K562 (cell line): Measurements from ENCODE around the gene CLDN7. TPM values are rescaled to one million over a fixed set of nuclear protein-coding genes. Genes with fewer than 3 reads are reported as not detected.

Experiments used
- ATAC-seq: fragments of 200-7000 bp; cut with Tn5 transposase; 3 replicates; pipeline ENCODE4 v1.9.1; 2020; ENCODE audit warnings: moderate library complexity
- BruUV-seq: library from RNA; stranded (reverse); fragments of 400-500 nt; replicated peaks from 2 replicates; lab custom pipeline; 2021; lab: Mats Ljungman, UMichigan
- CTCF ChIA-PET: fragments of 300-600 bp; formaldehyde crosslinking; extraction: SDS; loops from one replicate; lab custom pipeline; 2021; ENCODE audit warnings: low intra/inter-chr PET ratio; lab: Yijun Ruan, JAX
- POLR2A ChIA-PET: fragments of 300-600, 350-650 bp; sonication (Branson Sonifier 250); formaldehyde crosslinking; extraction: SDS; loops from one replicate; lab custom pipeline; 2021; ENCODE audit warnings: antibody characterized with exemption, inconsistent platforms; lab: Yijun Ruan, JAX
- DNase-seq, 4 experiments: peaks; one replicate each; pipeline versions ENCODE4 v3.0.0 to v3.0.0-alpha.2; 2011 to 2018; ENCODE audit warnings: low spot score in 3 of 4, mixed read lengths in 3 of 4; ENCODE audit errors: extremely low read depth in 1 of 4
- FAIRE-seq: peaks from 2 replicates; lab custom pipeline; 2011; peaks lifted over from hg19 to GRCh38; lab: Jason Lieb, UNC
- H2AFZ ChIP-seq: 2 replicates; pipeline ENCODE4 v1.6.0; 2011; ENCODE audit warnings: low read depth, low read length, control low read depth, inconsistent platforms
- H3K27ac ChIP-seq: fragments of 200-600 bp; 3 replicates; pipeline ENCODE4 v1.8.0; 2011; ENCODE audit warnings: low read depth, mild to moderate bottlenecking, control low read depth, inconsistent platforms, low read length, moderate library complexity, mixed read lengths; ENCODE audit errors: extremely low read depth
- H3K27me3 ChIP-seq, 2 experiments: fragments of 300-600 bp in 1 of 2; 2 replicates in 1 of 2; 3 replicates in 1 of 2; pipeline versions ENCODE4 v1.6.0 to v1.8.0; 2011; ENCODE audit warnings: inconsistent platforms in 2 of 2, low read length in 2 of 2, mild to moderate bottlenecking in 1 of 2, mixed read lengths in 1 of 2, moderate library complexity in 1 of 2; ENCODE audit not compliant: control insufficient read depth in 2 of 2, insufficient read depth in 2 of 2
- H3K36me3 ChIP-seq: fragments of 300-600 bp; 3 replicates; pipeline ENCODE4 v1.8.0; 2011; ENCODE audit warnings: mild to moderate bottlenecking, low read length, inconsistent platforms; ENCODE audit not compliant: control insufficient read depth, insufficient read depth
- H3K4me1 ChIP-seq, 2 experiments: fragments of 200-600 bp in 1 of 2; replicated peaks in 1 of 2; 2 replicates in 1 of 2; 3 replicates in 1 of 2; pipeline versions ENCODE4 v1.5.1 to v1.8.0; 2011; ENCODE audit warnings: inconsistent platforms in 2 of 2, low read length in 2 of 2, mild to moderate bottlenecking in 1 of 2, mixed read lengths in 1 of 2, moderate library complexity in 1 of 2; ENCODE audit not compliant: control insufficient read depth in 2 of 2, insufficient read depth in 2 of 2
- H3K4me2 ChIP-seq: 2 replicates; pipeline ENCODE4 v1.6.1; 2011; ENCODE audit warnings: low read length, control low read depth, inconsistent platforms, mixed read lengths; ENCODE audit not compliant: insufficient read depth
- H3K4me3 ChIP-seq: fragments of 200-600 bp; sonication (generic), shearing (Covaris generic); 2 replicates; pipeline ENCODE4 v1.5.1; 2016; ENCODE audit warnings: control low read depth, inconsistent platforms
- H3K79me2 ChIP-seq: fragments of 200-600 bp; 3 replicates; pipeline ENCODE4 v1.8.0; 2011; ENCODE audit warnings: low read length, inconsistent platforms; ENCODE audit not compliant: control insufficient read depth, insufficient read depth
- H3K9ac ChIP-seq, 2 experiments: 2 replicates each; pipeline versions ENCODE4 v1.6.0 to v1.6.1; 2011; ENCODE audit warnings: low read depth in 2 of 2, low read length in 2 of 2, control low read depth in 1 of 2, inconsistent platforms in 1 of 2, mild to moderate bottlenecking in 1 of 2, mixed read lengths in 1 of 2; ENCODE audit not compliant: insufficient read depth in 1 of 2
- H3K9me1 ChIP-seq: one replicate; pipeline ENCODE4 v1.6.0; 2011; ENCODE audit warnings: inconsistent platforms, mild to moderate bottlenecking, low read length, moderate library complexity; ENCODE audit not compliant: control insufficient read depth, insufficient read depth
- H3K9me3 ChIP-seq: replicated peaks from 2 replicates; pipeline ENCODE4 v1.5.1; 2011; ENCODE audit warnings: low read depth, low read length, inconsistent platforms; ENCODE audit not compliant: control insufficient read depth, insufficient read depth
- H4K20me1 ChIP-seq: replicated peaks from 2 replicates; pipeline ENCODE4 v1.6.1; 2011; ENCODE audit warnings: low read length, inconsistent platforms, mixed read lengths; ENCODE audit not compliant: control insufficient read depth, insufficient read depth
- CAMTA2 ChIP-seq: fragments of 250-450 bp; sonication (Bioruptor Pico); conservative IDR thresholded peaks from 2 replicates; pipeline ENCODE4 v1.5.1; 2022
- CBX8 ChIP-seq: fragments of 200-600 bp; sonication (generic); IDR thresholded peaks from 2 replicates; pipeline ENCODE4 v1.6.1; 2012; ENCODE audit warnings: borderline replicate concordance, mixed run types, low read depth, mild to moderate bottlenecking, moderate library complexity, mixed read lengths, low read length, control low read depth, inconsistent platforms; ENCODE audit not compliant: poor library complexity, severe bottlenecking; ENCODE audit errors: extremely low read depth
- CXXC5 ChIP-seq: fragments of 250-450 bp; sonication (Bioruptor Pico); IDR thresholded peaks from 2 replicates; pipeline ENCODE4 v1.8.0; 2022; ENCODE audit warnings: inconsistent platforms, mild to moderate bottlenecking, moderate library complexity
- EP300 ChIP-seq: IDR thresholded peaks from 2 replicates; pipeline ENCODE4 v1.6.1; 2012; ENCODE audit warnings: low read length, improper control_type of control experiment
- MAFF ChIP-seq: IDR thresholded peaks from 2 replicates; pipeline ENCODE4 v1.6.1; 2012; ENCODE audit warnings: low read length, improper control_type of control experiment
- MBD2 ChIP-seq: sonication (generic); IDR thresholded peaks from 2 replicates; pipeline ENCODE4 v1.6.1; 2016; ENCODE audit warnings: low read depth, borderline replicate concordance
- SMC3 ChIP-seq: conservative IDR thresholded peaks from 2 replicates; pipeline ENCODE4 v1.6.1; 2011; ENCODE audit warnings: low read depth, low read length, improper control_type of control experiment; ENCODE audit not compliant: insufficient read depth
- XRCC5 ChIP-seq: fragments of 200-400 bp; formaldehyde crosslinking; IDR thresholded peaks from 2 replicates; pipeline ENCODE4 v1.6.1; 2017; ENCODE audit warnings: low read depth, mild to moderate bottlenecking, low read length
- ZFPM2 ChIP-seq: fragments of 250-450 bp; sonication (Bioruptor Pico); IDR thresholded peaks from 2 replicates; pipeline ENCODE4 v1.5.1; 2022; ENCODE audit warnings: mild to moderate bottlenecking
- ZNF561 ChIP-seq: fragments of 450-650 bp; formaldehyde crosslinking; conservative IDR thresholded peaks from 2 replicates; pipeline ENCODE4 v1.4.0; 2020; ENCODE audit warnings: mild to moderate bottlenecking, moderate library complexity
- WGBS: fragments of 100-300 bp; shearing (Covaris generic); methylation state at CpG from one replicate; pipeline ENCODE4 v1.1.6; 2016; ENCODE audit warnings: low coverage, mixed read lengths; ENCODE audit not compliant: insufficient coverage; ENCODE audit errors: missing lambda C conversion rate; 5-methylcytosine and 5-hydroxymethylcytosine counted together
- in situ Hi-C: fragments of 300-500 bp; cut with MboI; formaldehyde crosslinking; loops from 4 replicates; pipeline ENCODE4 v1.15.0; 2018; ENCODE audit warnings: inconsistent platforms, mixed read lengths
- intact Hi-C: fragments of 100-400 bp; cut with micrococcal nuclease; formaldehyde crosslinking; loops from 2 replicates; pipeline ENCODE4 v1.14.2; 2022
- polyA plus RNA-seq, 8 experiments: library from polyadenylated mRNA; depleted of rRNA in 4 of 8; stranded (reverse) in 5 of 8; unstranded in 3 of 8; fragments of >200 nt; fragmentation: Nextera tagmentation in 2 of 8; fragmentation: Illumina TruSeq in 1 of 8; extraction: Ambion mirVana in 2 of 8; extraction: Trizol in 1 of 8; gene quantifications; 2 replicates each; pipeline versions ENCODE4 v1.2.1 to v1.2.3, GENCODE V29; 2011 to 2014; ENCODE audit warnings: inconsistent platforms in 1 of 8, missing spikeins in 1 of 8
- total RNA-seq, 7 experiments: library from RNA; depleted of rRNA in 6 of 7; stranded (reverse); fragments of >200 nt in 6 of 7; fragmentation: Illumina TruSeq in 2 of 7; extraction: Trizol in 2 of 7; gene quantifications; 2 replicates each; pipeline versions ENCODE4 v1.2.1 to v1.2.3, GENCODE V29; 2011 to 2021; ENCODE audit warnings: low replicate concordance in 1 of 7

The CLDN7 gene
- total and polyA plus RNA-seq, 9 of the 15 experiments (the other 6 are each of a cell fraction or from before 2014, with no cell fraction given), result 2.2 to 14.5 (median 7.6) TPM

DNA sequence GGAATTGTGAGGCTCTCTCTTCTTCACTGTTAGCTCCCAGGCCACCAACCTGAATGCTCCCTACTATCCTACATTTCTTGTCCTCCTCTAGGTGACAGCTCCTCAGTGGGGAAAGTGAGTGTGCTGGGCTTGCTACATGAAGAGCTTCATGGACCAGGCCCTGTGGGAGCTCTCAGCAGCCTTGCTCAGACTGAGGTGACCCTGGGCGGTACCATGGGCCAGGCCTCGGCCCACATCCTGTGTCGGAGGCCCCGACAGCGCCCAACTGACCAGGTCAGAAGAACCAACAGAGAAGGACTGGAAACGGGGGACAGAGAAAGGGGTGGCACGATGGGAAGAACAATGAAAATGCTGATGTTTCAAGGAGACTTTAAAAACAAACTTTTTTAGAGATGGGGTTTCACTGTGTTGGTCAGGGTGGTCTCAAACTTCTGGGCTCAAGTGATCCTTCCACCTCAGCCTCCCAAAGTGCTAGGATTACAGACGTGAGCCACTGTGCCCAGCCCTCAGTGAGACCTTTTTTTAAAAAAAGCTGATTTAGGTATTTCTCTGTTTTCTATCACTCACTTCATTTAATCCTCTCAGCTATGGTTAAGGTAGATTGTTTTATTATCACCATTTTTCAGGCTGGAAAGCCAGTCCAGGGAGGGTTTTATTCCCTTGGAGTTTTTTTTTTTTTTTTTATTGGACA, 5.4 kb downstream of the CLDN7 start:
- FAIRE-seq, result no peak
- no peak for DNase-seq
- 89% methylated on average over 5 of the region's 8 CpGs for WGBS
- ATAC-seq, result no peak
- Histone ChIP-seq H3K27ac (no peak overlapping the region), H2AFZ (no peak overlapping the region), H3K4me2 (no peak overlapping the region), H3K27me3 (no peaks in the 10 kb centered on the region), H3K4me3 (no peak overlapping the region), H3K79me2 (peaks cover 17% of the 10 kb centered on the region), H3K9me3 (no peaks in the 10 kb centered on the region), H3K9me1 (no peaks in the 10 kb centered on the region), H4K20me1 (no peaks in the 10 kb centered on the region), H3K9ac (peak overlapping the region in 1 of 2 experiments; percentile 35; a peak in 1 of 4 replicates), H3K36me3 (peaks cover 63% of the 10 kb centered on the region; the same call in 2 of the 3 replicates), H3K4me1 (peaks cover 5 to 15% of the 10 kb centered on the region in 2 experiments; a peak in 3 of 5 replicates)
- CTCF ChIA-PET, result no interaction called here
- in situ Hi-C loops, result no loop called here
- intact Hi-C loops, result no loop called here
- TF ChIP-seq XRCC5 (no peak), ZFPM2 (CRISPR knock-in tag) (no peak), MBD2 (no peak), SMC3 (no peak), CXXC5 (CRISPR knock-in tag) (no peak), EP300 (no peak), ZNF561 (CRISPR knock-in tag) (no peak), CBX8 (no peak), CAMTA2 (CRISPR knock-in tag) (no peak), MAFF (no peak)
- no TSS peak for BruUV-seq
- POLR2A ChIA-PET, result interaction anchor here (0.6 to 1.4 kb wide), 3 partner anchors 14 to 34 kb away, joined by 3 to 6 read pairs (median 4); partner anchors contain the start of gene PHF23
